ENCODE data around the gene ZBTB3. TPM values are rescaled to one million over a fixed set of nuclear protein-coding genes. Genes with fewer than 3 reads are reported as not detected.

Gene ZBTB3
- total and polyA plus RNA-seq, 9 of the 15 experiments (the other 6 are each of a cell fraction or from before 2014, with no cell fraction given) = 1.9 to 10.0 (median 4.9) TPM

GRCh38 chr11:62787005-62787759 is 33.2 kb upstream of the ZBTB3 start, which contains the start of gene TMEM179B (continued):
- TF ChIP-seq, protein P1, sequence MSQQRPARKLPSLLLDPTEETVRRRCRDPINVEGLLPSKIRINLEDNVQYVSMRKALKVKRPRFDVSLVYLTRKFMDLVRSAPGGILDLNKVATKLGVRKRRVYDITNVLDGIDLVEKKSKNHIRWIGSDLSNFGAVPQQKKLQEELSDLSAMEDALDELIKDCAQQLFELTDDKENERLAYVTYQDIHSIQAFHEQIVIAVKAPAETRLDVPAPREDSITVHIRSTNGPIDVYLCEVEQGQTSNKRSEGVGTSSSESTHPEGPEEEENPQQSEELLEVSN (IDR thresholded peaks at IDR 0.05; ENCODE audit: borderline replicate concordance in 1 of 2, extremely low read depth in 1 of 2, insufficient read depth in 1 of 2, insufficient read length in 1 of 2, low read depth in 1 of 2, low read length in 1 of 2, poor library complexity in 1 of 2, severe bottlenecking in 1 of 2) = peak; percentile 80 to 81
- TF ChIP-seq CSDE1 (IDR thresholded peaks at IDR 0.05) (no peak), PKNOX1 (IDR thresholded peaks at IDR 0.05) (peak; percentile 25; the same call in 1 of the 2 replicates), ATF1 (CRISPR knock-in tag; IDR thresholded peaks at IDR 0.05) (peak; percentile 61), ATF1 (tag; IDR thresholded peaks at IDR 0.05) (peak; percentile 97), KDM4B (IDR thresholded peaks at IDR 0.05; ENCODE audit: borderline replicate concordance in 2 of 2, low read depth in 1 of 2) (peak in 1 of 2 experiments; percentile 89; a peak in 1 of 4 replicates), ZNF253 (CRISPR knock-in tag; conservative IDR thresholded peaks at IDR 0.05) (no peak), SRF (CRISPR knock-in tag; IDR thresholded peaks at IDR 0.05) (peak in 1 of 2 experiments; percentile 72; a peak in 2 of 4 replicates), MAX (CRISPR knock-in tag; IDR thresholded peaks at IDR 0.05) (peak; percentile 91), THRAP3 (IDR thresholded peaks at IDR 0.05; ENCODE audit: borderline replicate concordance) (no peak), NR3C1 (CRISPR knock-in tag; IDR thresholded peaks at IDR 0.05) (no peak; the same call in 1 of the 2 replicates), ATF4 (CRISPR knock-in tag; IDR thresholded peaks at IDR 0.05) (no peak), ZBTB40 (IDR thresholded peaks at IDR 0.05) (peak; percentile 95), ZBTB40 (CRISPR knock-in tag; IDR thresholded peaks at IDR 0.05) (no peak)

Data from K562 (cell line).